ENCODE measurements around the gene PSMD12. TPM values are rescaled to one million over a fixed set of nuclear protein-coding genes. Genes with fewer than 3 reads are reported as not detected.

The PSMD12 gene
- total and polyA plus RNA-seq, 2 donors from 2014 or later: 26.0 to 46.0 TPM

DNA sequence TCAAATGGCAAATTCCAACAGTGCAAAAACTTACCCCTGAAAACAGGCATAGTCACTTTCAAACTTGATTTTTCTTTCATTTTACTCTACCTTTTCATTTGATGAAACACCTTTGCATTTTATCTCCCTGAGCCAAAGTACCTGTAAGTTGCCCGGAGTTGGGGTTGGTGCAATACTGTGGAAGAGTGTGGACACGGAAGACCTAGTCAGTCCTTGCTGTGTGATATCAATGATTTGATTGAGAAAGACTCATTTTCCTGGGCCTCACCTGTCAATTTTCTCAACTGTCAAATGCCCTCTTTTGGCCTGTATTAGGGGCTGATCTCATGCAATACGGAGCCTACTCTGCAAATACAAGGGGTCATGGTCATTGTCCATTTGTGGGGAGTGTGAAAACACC lies 33.3 kb upstream of the PSMD12 start:
- intact Hi-C loops (cut with DNase I): no loop called here
- no peaks in the 10 kb centered on the region for H3K36me3 ChIP-seq (ENCODE audit: control insufficient read depth in 2 of 3, insufficient read depth in 3 of 3, low read length in 3 of 3)
- no peak overlapping the region for H3K9ac ChIP-seq (ENCODE audit: low read length in 3 of 3)
- no peak overlapping the region for H3K4me3 ChIP-seq (ENCODE audit: low read length in 3 of 3)
- no peak for FAIRE-seq
- H3K27me3 ChIP-seq (ENCODE audit: control insufficient read depth, insufficient read depth, low read length): no peaks in the 10 kb centered on the region
- TF ChIP-seq CTCF (IDR thresholded peaks at IDR 0.05; ENCODE audit: borderline replicate concordance, extremely low read depth, insufficient read depth): no peak
- H3K4me1 ChIP-seq (ENCODE audit: control insufficient read depth in 2 of 3, insufficient read depth in 2 of 3, low read depth in 1 of 3, low read length in 3 of 3): peaks cover 0 to 5% (median 0%) of the 10 kb centered on the region in 3 donors
- no peak for DNase-seq
- no peaks in the 10 kb centered on the region for H3K9me3 ChIP-seq (ENCODE audit: control insufficient read depth in 2 of 3, insufficient read depth in 1 of 3, low read length in 3 of 3)
- H3K27ac ChIP-seq (ENCODE audit: low read depth in 2 of 2, low read length in 2 of 2): no peak overlapping the region

DNA sequence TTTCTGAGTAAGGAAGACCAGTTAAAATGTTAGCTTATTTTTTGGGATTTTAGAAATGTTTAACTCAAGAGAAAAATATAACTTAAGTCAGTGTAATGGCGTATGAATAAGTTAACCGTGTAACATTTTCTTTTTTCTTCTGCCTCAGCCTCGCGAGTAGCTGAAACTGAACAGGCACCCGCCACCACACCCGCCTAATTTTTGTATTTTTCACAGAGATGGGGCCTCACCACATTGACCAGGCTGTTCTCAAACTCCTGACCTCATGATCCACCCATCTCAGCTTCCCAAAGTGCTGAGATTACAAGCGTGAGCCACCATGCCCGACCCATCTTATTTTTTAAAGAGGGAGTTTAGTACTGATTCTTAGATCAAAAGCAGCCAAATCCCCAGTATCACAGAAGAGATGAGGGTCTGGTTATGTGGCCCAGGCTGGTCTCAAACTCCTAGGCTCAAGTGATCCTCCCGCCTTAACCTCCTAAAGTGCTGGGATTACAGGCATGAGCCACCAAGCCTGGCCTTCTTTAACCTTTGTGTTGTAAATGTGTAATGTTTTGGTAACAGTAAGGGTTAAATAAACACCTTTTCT lies 27.5 kb upstream of the PSMD12 start:
- Histone ChIP-seq H3K27ac (ENCODE audit: low read depth in 2 of 2, low read length in 2 of 2) (no peak overlapping the region), H3K4me3 (ENCODE audit: low read length in 3 of 3) (no peak overlapping the region), H3K36me3 (ENCODE audit: control insufficient read depth in 2 of 3, insufficient read depth in 3 of 3, low read length in 3 of 3) (no peaks in the 10 kb centered on the region), H3K27me3 (ENCODE audit: control insufficient read depth, insufficient read depth, low read length) (no peaks in the 10 kb centered on the region), H3K4me1 (ENCODE audit: control insufficient read depth in 2 of 3, insufficient read depth in 2 of 3, low read depth in 1 of 3, low read length in 3 of 3) (peaks cover 4 to 12% (median 6%) of the 10 kb centered on the region in 3 donors), H3K9me3 (ENCODE audit: control insufficient read depth in 2 of 3, insufficient read depth in 1 of 3, low read length in 3 of 3) (no peaks in the 10 kb centered on the region), H3K9ac (ENCODE audit: low read length in 3 of 3) (no peak overlapping the region)
- no peak for TF ChIP-seq CTCF (IDR thresholded peaks at IDR 0.05; ENCODE audit: borderline replicate concordance, extremely low read depth, insufficient read depth)
- DNase-seq (no peak), FAIRE-seq (no peak)
- intact Hi-C loops (cut with DNase I): no loop called here

DNA sequence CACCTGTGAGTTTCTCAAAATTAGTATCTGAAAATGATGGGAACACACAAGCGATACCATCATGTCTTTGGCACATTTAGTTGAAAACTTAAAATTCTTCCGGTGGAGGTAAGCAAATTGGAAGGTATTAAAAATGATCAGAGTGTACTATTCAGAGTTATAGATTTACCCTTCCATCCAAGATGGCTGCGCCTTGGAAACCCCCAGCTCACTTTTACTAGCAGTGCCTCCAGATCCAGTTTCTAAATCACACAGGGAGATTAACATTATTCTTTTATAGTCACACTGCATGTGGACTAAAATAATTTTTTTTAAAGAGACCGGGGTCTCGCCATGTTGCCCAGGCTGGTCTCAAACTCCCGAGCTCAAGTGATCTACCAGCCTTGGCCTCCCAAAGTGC lies 25.7 kb upstream of the PSMD12 start:
- TF ChIP-seq CTCF (IDR thresholded peaks at IDR 0.05; ENCODE audit: borderline replicate concordance, extremely low read depth, insufficient read depth): no peak
- no peak overlapping the region for H3K27ac ChIP-seq (ENCODE audit: low read depth in 2 of 2, low read length in 2 of 2)
- FAIRE-seq: no peak
- DNase-seq: no peak
- no peaks in the 10 kb centered on the region for H3K36me3 ChIP-seq (ENCODE audit: control insufficient read depth in 2 of 3, insufficient read depth in 3 of 3, low read length in 3 of 3)
- H3K9ac ChIP-seq (ENCODE audit: low read length in 3 of 3): no peak overlapping the region
- no peaks in the 10 kb centered on the region for H3K9me3 ChIP-seq (ENCODE audit: control insufficient read depth in 2 of 3, insufficient read depth in 1 of 3, low read length in 3 of 3)
- H3K4me3 ChIP-seq (ENCODE audit: low read length in 3 of 3): no peak overlapping the region
- H3K27me3 ChIP-seq (ENCODE audit: control insufficient read depth, insufficient read depth, low read length): no peaks in the 10 kb centered on the region
- intact Hi-C loops (cut with DNase I): no loop called here
- peaks cover 4 to 12% (median 6%) of the 10 kb centered on the region in 3 donors for H3K4me1 ChIP-seq (ENCODE audit: control insufficient read depth in 2 of 3, insufficient read depth in 2 of 3, low read depth in 1 of 3, low read length in 3 of 3)
